HG03432 (cell line): ENCODE results near the gene FASTKD1.

Experiments used
- ATAC-seq: cut with Tn5 transposase; IDR thresholded peaks from one replicate; pipeline ENCODE4 v1.9.1; 2021; ENCODE audit warnings: mild to moderate bottlenecking, moderate library complexity; ENCODE audit not compliant: unreplicated experiment

Gene FASTKD1

GRCh38 chr2:169509298-169509885 is 64.3 kb downstream of the FASTKD1 start, which contains the start of gene KLHL41:
Gene KLHL41 (plus strand): TSS chr2:169509702. CDS start chr2:169509779, 77 bp downstream.
- no peak for ATAC-seq

- no peak for ATAC-seq
These were observed 66.0 kb downstream of the FASTKD1 start for GRCh38 chr2:169507698-169508097.

- ATAC-seq: no peak
These were observed 69.0 kb downstream of the FASTKD1 start for GRCh38 chr2:169504651-169505050.

- no peak for ATAC-seq
These were observed 78.2 kb downstream of the FASTKD1 start for GRCh38 chr2:169495310-169495928.

- no peak for ATAC-seq
These were observed 80.3 kb downstream of the FASTKD1 start for GRCh38 chr2:169493360-169493759.

- no peak for ATAC-seq
These were observed 82.3 kb downstream of the FASTKD1 start for GRCh38 chr2:169491378-169491777.

GRCh38 chr2:169490834-169491233 is 82.8 kb downstream of the FASTKD1 start:
- no peak for ATAC-seq

- ATAC-seq: no peak
These were observed 87.2 kb downstream of the FASTKD1 start for GRCh38 chr2:169486487-169486886.

GRCh38 chr2:169485650-169486138 is 88.0 kb downstream of the FASTKD1 start:
- no peak for ATAC-seq

GRCh38 chr2:169480079-169480465 is 93.6 kb downstream of the FASTKD1 start:
- ATAC-seq: no peak
